Mesenchymal stem cell (in vitro differentiated cells and primary cell): Measurements from ENCODE around the gene ZNF641.

Experiments
- DNase-seq: peaks from one replicate; pipeline ENCODE4 v3.0.0-alpha.2; 2013
- H2AFZ ChIP-seq: one replicate; pipeline ENCODE4 v1.6.1; 2013; ENCODE audit warnings: low read depth, mild to moderate bottlenecking, control low read depth, inconsistent platforms, low read length, moderate library complexity
- H2AK5ac ChIP-seq: 2 replicates; pipeline ENCODE4 v1.6.1; 2013; ENCODE audit warnings: low read length, moderate library complexity, mild to moderate bottlenecking, inconsistent platforms; ENCODE audit not compliant: severe bottlenecking
- H2BK120ac ChIP-seq: one replicate; pipeline ENCODE4 v1.6.1; 2013; ENCODE audit warnings: low read depth, mild to moderate bottlenecking, inconsistent platforms, low read length, moderate library complexity
- H2BK12ac ChIP-seq, 2 experiments: one replicate each; pipeline ENCODE4 v1.6.1; 2013; ENCODE audit warnings: inconsistent platforms in 2 of 2, low read length in 2 of 2, mild to moderate bottlenecking in 2 of 2, moderate library complexity in 2 of 2, control low read depth in 1 of 2
- H2BK15ac ChIP-seq: one replicate; pipeline ENCODE4 v1.6.1; 2013; ENCODE audit warnings: mild to moderate bottlenecking, low read depth, inconsistent platforms; ENCODE audit not compliant: poor library complexity, severe bottlenecking
- H2BK5ac ChIP-seq: 2 replicates; pipeline ENCODE4 v1.6.1; 2013; ENCODE audit warnings: low read depth, mild to moderate bottlenecking, low read length, control low read depth, inconsistent platforms; ENCODE audit not compliant: poor library complexity, severe bottlenecking
- H3K14ac ChIP-seq, 2 experiments: one replicate each; pipeline ENCODE4 v1.6.1; 2013; ENCODE audit warnings: inconsistent platforms in 2 of 2, low read length in 2 of 2, control low read depth in 1 of 2, mild to moderate bottlenecking in 1 of 2, moderate library complexity in 1 of 2
- H3K18ac ChIP-seq, 2 experiments: one replicate each; pipeline ENCODE4 v1.6.1; 2013; ENCODE audit warnings: inconsistent platforms in 2 of 2, low read length in 2 of 2, control low read depth in 1 of 2, low read depth in 1 of 2, mild to moderate bottlenecking in 1 of 2
- H3K23ac ChIP-seq, 2 experiments: one replicate each; pipeline ENCODE4 v1.6.1; 2013; ENCODE audit warnings: inconsistent platforms in 2 of 2, low read length in 2 of 2, mild to moderate bottlenecking in 2 of 2, moderate library complexity in 2 of 2, control low read depth in 1 of 2
- H3K27ac ChIP-seq: 2 replicates; pipeline ENCODE4 v1.5.1; 2013; ENCODE audit warnings: mild to moderate bottlenecking, moderate library complexity, low read length, control low read depth, inconsistent platforms; ENCODE audit not compliant: poor library complexity, severe bottlenecking
- H3K27me3 ChIP-seq, 2 experiments: 2 replicates each; pipeline versions ENCODE4 v1.6.1 to v1.7.0; 2013; ENCODE audit warnings: low read length in 2 of 2, mild to moderate bottlenecking in 2 of 2, moderate library complexity in 2 of 2, control low read depth in 1 of 2, inconsistent platforms in 1 of 2; ENCODE audit not compliant: control insufficient read depth in 1 of 2, insufficient read depth in 1 of 2
- H3K36me3 ChIP-seq, 2 experiments: 2 replicates each; pipeline versions ENCODE4 v1.6.1 to v1.7.0; 2013; ENCODE audit warnings: low read length in 2 of 2, control low read depth in 1 of 2, inconsistent platforms in 1 of 2, low read depth in 1 of 2, mild to moderate bottlenecking in 1 of 2; ENCODE audit not compliant: insufficient read depth in 2 of 2, control insufficient read depth in 1 of 2
- H3K4ac ChIP-seq, 2 experiments: one replicate each; pipeline ENCODE4 v1.6.1; 2013; ENCODE audit warnings: inconsistent platforms in 2 of 2, low read length in 2 of 2, mild to moderate bottlenecking in 2 of 2, moderate library complexity in 2 of 2, control low read depth in 1 of 2, low read depth in 1 of 2
- H3K4me1 ChIP-seq: 2 replicates; pipeline ENCODE4 v1.6.1; 2013; ENCODE audit warnings: low read depth, low read length, control low read depth; ENCODE audit not compliant: control insufficient read depth, insufficient read depth
- H3K4me2 ChIP-seq: 2 replicates; pipeline ENCODE4 v1.6.1; 2013; ENCODE audit warnings: low read length, mild to moderate bottlenecking, inconsistent platforms; ENCODE audit not compliant: poor library complexity, severe bottlenecking
- H3K4me3 ChIP-seq, 2 experiments: 2 replicates each; pipeline versions ENCODE4 v1.5.1 to v1.7.0; 2013; ENCODE audit warnings: low read length in 2 of 2, mild to moderate bottlenecking in 2 of 2, control low read depth in 1 of 2, low read depth in 1 of 2; ENCODE audit not compliant: insufficient read depth in 1 of 2
- H3K79me1 ChIP-seq: replicated peaks from 2 replicates; pipeline ENCODE4 v1.6.1; 2013; ENCODE audit warnings: mild to moderate bottlenecking, control low read depth, low read length, inconsistent platforms; ENCODE audit not compliant: poor library complexity, severe bottlenecking
- H3K9ac ChIP-seq: 2 replicates; pipeline ENCODE4 v1.7.0; 2013; ENCODE audit warnings: mild to moderate bottlenecking, low read length, moderate library complexity
- H3K9me3 ChIP-seq: 2 replicates; pipeline ENCODE4 v1.7.0; 2013; ENCODE audit warnings: mild to moderate bottlenecking, low read length; ENCODE audit not compliant: control insufficient read depth
- H4K8ac ChIP-seq: one replicate; pipeline ENCODE4 v1.6.1; 2013; ENCODE audit warnings: inconsistent platforms, mild to moderate bottlenecking, low read length, moderate library complexity
- H4K91ac ChIP-seq: one replicate; pipeline ENCODE4 v1.6.1; 2013; ENCODE audit warnings: mild to moderate bottlenecking, low read length, inconsistent platforms
- WGBS: methylation state at CpG from one replicate; pipeline ENCODE4 v1.1.7; 2013; ENCODE audit warnings: mixed read lengths; 5-methylcytosine and 5-hydroxymethylcytosine counted together

The ZNF641 gene

DNA sequence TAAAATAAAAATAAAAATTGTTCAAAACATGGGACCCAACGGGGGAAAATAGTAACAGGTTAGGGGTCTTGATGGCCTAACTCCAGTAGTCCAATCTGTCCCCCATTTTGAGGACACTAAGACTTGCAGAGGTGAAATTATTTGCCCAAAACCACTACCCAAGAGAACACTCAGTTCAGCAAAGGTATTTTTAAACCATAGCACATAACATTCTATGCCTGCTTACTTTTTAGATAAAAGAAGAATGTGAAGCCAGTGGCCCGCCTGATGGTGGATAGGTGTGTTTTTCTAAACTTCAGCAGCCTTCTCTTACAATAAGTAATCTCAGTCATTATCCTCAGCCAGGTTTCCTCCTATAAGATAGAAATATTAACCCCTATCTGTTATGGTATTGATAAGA, 45.5 kb downstream of the ZNF641 start:
- Histone ChIP-seq H3K23ac (no peak overlapping the region), H3K27me3 (peaks cover 0 to 4% of the 10 kb centered on the region in 2 experiments), H4K8ac (no peak overlapping the region), H2BK120ac (no peak overlapping the region), H3K27ac (no peak overlapping the region), H3K14ac (no peak overlapping the region), H2AK5ac (no peak overlapping the region), H2AFZ (no peak overlapping the region), H3K9ac (no peak overlapping the region), H3K18ac (no peak overlapping the region), H3K4ac (no peak overlapping the region), H4K91ac (no peak overlapping the region), H2BK5ac (no peak overlapping the region), H3K4me1 (no peaks in the 10 kb centered on the region), H3K79me1 (no peaks in the 10 kb centered on the region), H2BK15ac (no peak overlapping the region), H2BK12ac (no peak overlapping the region), H3K9me3 (no peaks in the 10 kb centered on the region), H3K4me2 (no peak overlapping the region), H3K4me3 (no peak overlapping the region), H3K36me3 (no peaks in the 10 kb centered on the region)
- DNase-seq = no peak
- 100% methylated on average over 1 of the region's 2 CpGs for WGBS

DNA sequence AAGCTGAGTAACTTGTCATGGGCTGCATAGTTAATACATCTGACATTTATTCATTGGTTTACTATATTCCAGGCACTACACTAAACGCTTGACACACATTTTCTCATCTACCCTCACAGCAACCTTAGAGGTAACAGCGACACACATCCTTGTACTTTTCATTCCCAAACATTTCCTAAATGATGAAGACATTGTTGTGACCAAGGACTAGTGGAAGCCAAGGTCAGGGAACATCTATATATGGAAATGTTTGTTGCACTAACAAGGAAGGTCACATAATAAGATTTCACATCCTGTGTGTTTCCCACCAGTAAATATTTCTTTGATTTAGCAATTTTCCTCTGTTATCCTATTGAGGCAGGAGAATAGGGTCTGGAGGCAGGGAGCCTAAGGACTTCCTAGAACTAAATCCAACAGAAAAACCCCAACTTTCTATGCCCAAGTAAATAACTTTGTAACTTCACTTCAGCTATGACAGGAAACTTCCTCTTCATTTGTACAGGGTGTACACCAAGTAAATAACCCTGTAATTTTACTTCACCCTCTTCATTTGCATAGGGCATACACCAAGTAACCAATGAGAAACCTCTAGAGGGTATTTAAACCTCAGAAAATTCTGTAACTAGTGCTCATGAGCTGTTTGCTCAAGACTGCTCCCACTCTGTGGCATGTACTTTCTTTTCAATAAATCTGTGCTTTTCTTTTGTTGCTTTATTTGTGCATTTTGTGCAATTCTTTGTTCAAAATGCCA, 48.4 kb downstream of the ZNF641 start:
- Histone ChIP-seq H2AK5ac (no peak overlapping the region), H3K79me1 (no peaks in the 10 kb centered on the region), H2AFZ (no peak overlapping the region), H3K9ac (no peak overlapping the region), H2BK12ac (no peak overlapping the region), H3K14ac (no peak overlapping the region), H2BK5ac (no peak overlapping the region), H2BK15ac (no peak overlapping the region), H3K23ac (no peak overlapping the region), H3K18ac (no peak overlapping the region), H3K4me1 (no peaks in the 10 kb centered on the region), H3K9me3 (no peaks in the 10 kb centered on the region), H4K8ac (no peak overlapping the region), H3K4ac (no peak overlapping the region), H3K4me3 (no peak overlapping the region), H3K27me3 (peaks cover 0 to 4% of the 10 kb centered on the region in 2 experiments), H4K91ac (no peak overlapping the region), H2BK120ac (no peak overlapping the region), H3K27ac (no peak overlapping the region), H3K36me3 (no peaks in the 10 kb centered on the region), H3K4me2 (no peak overlapping the region)
- DNase-seq = no peak
- 46% methylated on average over 2 of the region's 2 CpGs for WGBS

DNA sequence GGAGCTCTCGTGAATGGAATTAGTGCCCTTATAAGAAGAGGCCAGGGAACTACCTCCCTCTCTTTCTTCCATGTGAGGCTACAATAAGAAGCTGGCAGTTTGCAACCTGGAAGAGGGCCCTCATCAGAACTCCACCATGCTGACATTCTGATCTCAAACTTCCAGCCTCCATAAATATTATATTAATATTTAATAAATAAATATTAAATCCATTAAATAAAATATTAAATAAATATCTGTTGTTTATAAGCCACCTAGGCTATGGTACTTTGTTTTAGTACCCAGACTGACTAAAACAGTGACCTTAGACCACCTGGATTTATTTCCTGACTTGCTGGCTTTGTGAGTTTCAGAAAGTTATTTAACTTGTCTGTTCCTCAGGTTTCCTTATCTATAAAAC, 49.9 kb downstream of the ZNF641 start:
- Histone ChIP-seq H2BK12ac (no peak overlapping the region), H3K36me3 (no peaks in the 10 kb centered on the region), H2BK15ac (no peak overlapping the region), H3K23ac (no peak overlapping the region), H2BK5ac (no peak overlapping the region), H3K9ac (no peak overlapping the region), H3K4me2 (no peak overlapping the region), H4K91ac (no peak overlapping the region), H3K4ac (no peak overlapping the region), H2AK5ac (no peak overlapping the region), H3K4me3 (no peak overlapping the region), H3K14ac (no peak overlapping the region), H3K4me1 (peaks cover 3% of the 10 kb centered on the region), H3K9me3 (no peaks in the 10 kb centered on the region), H4K8ac (no peak overlapping the region), H3K27me3 (peaks cover 0 to 6% of the 10 kb centered on the region in 2 experiments), H3K27ac (no peak overlapping the region), H3K79me1 (no peaks in the 10 kb centered on the region), H2BK120ac (no peak overlapping the region), H3K18ac (no peak overlapping the region), H2AFZ (no peak overlapping the region)
- WGBS = 69% methylated on average over 1 of the region's 1 CpG
- DNase-seq = no peak

DNA sequence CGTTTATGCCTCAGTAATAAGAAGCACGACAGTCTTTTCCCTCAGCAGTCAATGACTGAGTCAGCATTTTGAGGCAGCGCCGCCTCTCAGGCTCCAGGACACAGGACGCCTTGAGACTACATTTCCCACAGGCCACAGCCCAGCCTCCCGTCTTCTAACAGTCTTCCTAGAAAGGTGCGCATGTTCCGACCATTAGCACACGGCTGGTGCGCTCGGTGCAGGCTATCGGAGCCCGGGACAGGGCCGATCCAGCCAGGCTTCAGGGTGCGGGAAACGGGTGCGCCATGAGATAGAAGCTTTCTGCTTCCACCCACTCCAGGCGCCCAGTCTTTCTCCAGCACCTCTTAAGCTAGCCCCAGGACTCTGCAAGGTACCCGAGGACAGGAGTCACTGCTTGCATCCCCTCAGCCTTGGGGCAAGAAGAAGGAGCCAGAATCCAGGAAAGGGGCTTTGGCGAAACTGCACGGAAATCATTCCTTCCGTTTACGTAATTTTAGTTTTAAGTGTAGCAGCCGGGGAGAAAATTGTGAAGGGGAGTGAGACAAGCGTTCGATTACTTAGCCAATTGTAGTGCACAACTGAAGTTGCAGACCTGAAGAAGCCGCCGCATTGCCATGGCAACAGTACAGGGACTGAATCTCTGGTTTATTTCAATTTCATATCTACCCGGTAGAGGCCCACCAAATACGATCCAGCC, 54.0 kb downstream of the ZNF641 start:
- Histone ChIP-seq H2BK15ac (no peak overlapping the region), H3K27me3 (peaks cover 0 to 6% of the 10 kb centered on the region in 2 experiments), H3K36me3 (no peaks in the 10 kb centered on the region), H3K4me1 (peaks cover 3% of the 10 kb centered on the region), H2BK12ac (no peak overlapping the region), H3K14ac (peak overlapping the region in 1 of 2 experiments; percentile 57), H3K4ac (no peak overlapping the region), H3K4me3 (peak overlapping the region; percentile 24 to 81), H3K4me2 (peak overlapping the region; percentile 75), H3K18ac (peak overlapping the region in 1 of 2 experiments; percentile 57), H3K27ac (no peak overlapping the region), H2BK120ac (no peak overlapping the region), H4K91ac (no peak overlapping the region), H3K79me1 (no peaks in the 10 kb centered on the region), H3K9ac (peak overlapping the region; percentile 79), H2AFZ (peak overlapping the region; percentile 36), H3K23ac (no peak overlapping the region), H4K8ac (peak overlapping the region; percentile 57), H2BK5ac (no peak overlapping the region), H2AK5ac (no peak overlapping the region), H3K9me3 (no peaks in the 10 kb centered on the region)
- WGBS = 48% methylated on average over 30 of the region's 30 CpGs
- DNase-seq = peak; percentile 47
